Mesendoderm (in vitro differentiated cells): Measurements from ENCODE around the gene ANO5.

ENCODE experiments used
- DNase-seq: peaks from one replicate; pipeline ENCODE4 v3.0.0; 2013
- H2AK5ac ChIP-seq: 2 replicates; pipeline ENCODE4 v1.6.1; 2013; ENCODE audit warnings: low read length, inconsistent platforms
- H2BK120ac ChIP-seq: 2 replicates; pipeline ENCODE4 v1.6.1; 2013; ENCODE audit warnings: low read depth, mild to moderate bottlenecking, low read length, moderate library complexity, mixed read lengths
- H2BK15ac ChIP-seq: replicated peaks from 2 replicates; pipeline ENCODE4 v1.6.1; 2013; ENCODE audit warnings: low read depth, mild to moderate bottlenecking, moderate library complexity
- H2BK5ac ChIP-seq: 2 replicates; pipeline ENCODE4 v1.6.1; 2013; ENCODE audit warnings: low read length, inconsistent platforms
- H3K18ac ChIP-seq: 2 replicates; pipeline ENCODE4 v1.6.1; 2013; ENCODE audit warnings: mild to moderate bottlenecking, low read length, mixed read lengths
- H3K23ac ChIP-seq: one replicate; pipeline ENCODE4 v1.6.1; 2013; ENCODE audit warnings: low read length
- H3K27ac ChIP-seq: 2 replicates; pipeline ENCODE4 v1.5.1; 2013; ENCODE audit warnings: low read depth, mild to moderate bottlenecking, inconsistent platforms, low read length, moderate library complexity
- H3K27me3 ChIP-seq: 2 replicates; pipeline ENCODE4 v1.6.1; 2013; ENCODE audit warnings: low read length, control low read depth, mild to moderate bottlenecking, inconsistent platforms; ENCODE audit not compliant: insufficient read depth, poor library complexity
- H3K36me3 ChIP-seq: 2 replicates; pipeline ENCODE4 v1.6.1; 2013; ENCODE audit warnings: low read length, inconsistent platforms; ENCODE audit not compliant: control insufficient read depth, insufficient read depth
- H3K4ac ChIP-seq: one replicate; pipeline ENCODE4 v1.6.1; 2013; ENCODE audit warnings: low read depth, mild to moderate bottlenecking, low read length, moderate library complexity
- H3K4me1 ChIP-seq: 2 replicates; pipeline ENCODE4 v1.6.1; 2013; ENCODE audit warnings: low read depth, low read length, inconsistent platforms; ENCODE audit not compliant: control insufficient read depth
- H3K4me2 ChIP-seq: 2 replicates; pipeline ENCODE4 v1.6.1; 2013; ENCODE audit warnings: low read length
- H3K4me3 ChIP-seq: 2 replicates; pipeline ENCODE4 v1.5.1; 2013; ENCODE audit warnings: mild to moderate bottlenecking, low read length
- H3K56ac ChIP-seq: one replicate; pipeline ENCODE4 v1.6.1; 2013; ENCODE audit warnings: low read length
- H3K79me1 ChIP-seq: 2 replicates; pipeline ENCODE4 v1.6.1; 2013; ENCODE audit warnings: low read length, inconsistent platforms
- H3K79me2 ChIP-seq: 2 replicates; pipeline ENCODE4 v1.6.1; 2013; ENCODE audit warnings: mild to moderate bottlenecking, low read length; ENCODE audit not compliant: control insufficient read depth, insufficient read depth
- H3K9ac ChIP-seq: 2 replicates; pipeline ENCODE4 v1.6.1; 2013; ENCODE audit warnings: low read length, inconsistent platforms
- H4K5ac ChIP-seq: one replicate; pipeline ENCODE4 v1.6.1; 2013; ENCODE audit warnings: low read length
- H4K8ac ChIP-seq: one replicate; pipeline ENCODE4 v1.6.1; 2013; ENCODE audit warnings: low read depth, mild to moderate bottlenecking, control low read depth, low read length, moderate library complexity
- WGBS: extraction: QIAGEN DNeasy Blood & Tissue Kit; methylation state at CpG from one replicate; pipeline ENCODE4 v1.1.7; 2013; ENCODE audit warnings: low lambda C conversion rate, missing lambda C conversion rate; ENCODE audit not compliant: insufficient coverage; ENCODE audit errors: extremely low coverage; 5-methylcytosine and 5-hydroxymethylcytosine counted together

ANO5 gene

DNA sequence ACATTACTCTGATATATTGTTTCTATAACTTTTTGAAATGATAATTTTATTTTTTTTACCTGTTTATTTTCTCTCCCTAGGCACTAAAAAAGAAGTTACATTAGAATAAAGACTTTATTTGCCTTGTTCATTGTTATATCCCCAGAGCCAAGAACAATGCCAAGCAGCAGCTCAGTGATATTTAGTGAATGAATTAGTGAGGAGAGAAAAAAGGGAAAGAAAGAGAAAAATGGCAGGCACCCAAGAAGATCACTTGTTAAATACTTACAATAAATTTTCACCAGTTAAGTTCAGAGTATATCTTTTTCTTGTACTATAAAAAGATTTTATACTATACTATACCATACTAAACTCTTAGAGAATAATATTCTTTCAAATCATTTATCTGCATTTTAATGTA lies 13.3 kb upstream of the ANO5 start:
- Histone ChIP-seq H3K23ac (no peak overlapping the region), H3K27ac (no peak overlapping the region), H2BK120ac (no peak overlapping the region), H3K4me1 (no peaks in the 10 kb centered on the region), H3K9ac (no peak overlapping the region), H3K18ac (no peak overlapping the region), H2AK5ac (no peak overlapping the region), H4K5ac (no peak overlapping the region), H3K27me3 (no peaks in the 10 kb centered on the region), H4K8ac (no peak overlapping the region), H2BK15ac (no peak overlapping the region), H3K4ac (no peak overlapping the region), H3K36me3 (no peaks in the 10 kb centered on the region), H3K79me2 (no peaks in the 10 kb centered on the region), H2BK5ac (no peak overlapping the region), H3K4me3 (no peak overlapping the region), H3K56ac (no peak overlapping the region), H3K4me2 (no peak overlapping the region), H3K79me1 (no peaks in the 10 kb centered on the region)
- no peak for DNase-seq

DNA sequence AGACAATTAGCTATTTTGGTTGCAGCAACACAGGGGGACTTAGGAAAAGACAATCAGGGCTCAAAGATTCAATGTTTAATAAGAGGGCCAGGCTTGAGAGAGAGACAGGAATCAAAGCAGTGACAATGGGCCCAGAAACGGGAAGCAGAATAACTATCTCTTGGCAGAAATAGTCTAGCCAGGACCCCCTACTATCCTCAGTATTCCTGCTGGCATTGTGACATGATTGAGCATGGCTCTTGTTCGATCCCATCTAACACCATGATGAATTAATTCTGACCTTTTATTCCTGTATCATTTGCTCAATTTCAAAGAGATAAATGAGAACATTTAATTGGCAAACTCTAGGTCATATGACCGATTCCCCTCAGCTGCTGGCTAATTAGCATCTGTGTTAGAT lies 12.8 kb upstream of the ANO5 start:
- H3K79me1 ChIP-seq: no peaks in the 10 kb centered on the region
- no peak overlapping the region for H2BK120ac ChIP-seq
- H3K56ac ChIP-seq: no peak overlapping the region
- H3K4me3 ChIP-seq: no peak overlapping the region
- no peak overlapping the region for H3K23ac ChIP-seq
- H3K36me3 ChIP-seq: no peaks in the 10 kb centered on the region
- no peaks in the 10 kb centered on the region for H3K79me2 ChIP-seq
- peak overlapping the region; percentile 36 for H3K4ac ChIP-seq
- H3K27ac ChIP-seq: no peak overlapping the region
- no peaks in the 10 kb centered on the region for H3K4me1 ChIP-seq
- no peak overlapping the region for H3K18ac ChIP-seq
- no peak overlapping the region for H3K4me2 ChIP-seq
- no peak overlapping the region for H4K5ac ChIP-seq
- no CpG with 5 or more reads among the region's 3 CpGs for WGBS
- no peak overlapping the region for H2BK15ac ChIP-seq
- no peak overlapping the region for H2BK5ac ChIP-seq
- no peaks in the 10 kb centered on the region for H3K27me3 ChIP-seq
- H2AK5ac ChIP-seq: no peak overlapping the region
- DNase-seq: no peak
- no peak overlapping the region for H3K9ac ChIP-seq
- H4K8ac ChIP-seq: no peak overlapping the region

DNA sequence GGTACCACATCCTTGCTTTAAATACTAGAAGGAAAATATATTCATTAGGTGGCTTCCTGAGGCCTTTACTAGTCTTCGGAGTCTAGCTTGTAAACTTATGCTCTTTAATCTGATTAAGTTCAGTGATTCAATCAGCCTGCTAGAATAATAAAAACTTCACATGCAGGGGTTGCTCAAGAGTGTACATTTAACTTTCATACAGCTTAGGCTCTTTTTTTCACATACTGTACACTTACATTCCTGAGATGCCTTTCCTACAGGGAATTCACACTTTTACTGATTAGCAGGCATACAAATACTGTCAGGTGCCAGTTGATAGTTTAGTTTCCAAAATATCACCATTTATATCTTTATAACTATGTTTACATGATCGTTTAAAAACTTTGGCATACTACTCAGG lies 3.2 kb upstream of the ANO5 start:
- H3K4me1 ChIP-seq: peaks cover 5% of the 10 kb centered on the region
- H3K23ac ChIP-seq: no peak overlapping the region
- H3K4ac ChIP-seq: no peak overlapping the region
- H3K4me2 ChIP-seq: no peak overlapping the region
- no peak overlapping the region for H2BK5ac ChIP-seq
- no peaks in the 10 kb centered on the region for H3K27me3 ChIP-seq
- no peak overlapping the region for H3K27ac ChIP-seq
- no peak overlapping the region for H3K18ac ChIP-seq
- H2BK120ac ChIP-seq: no peak overlapping the region
- no peak overlapping the region for H4K8ac ChIP-seq
- H3K79me2 ChIP-seq: no peaks in the 10 kb centered on the region
- H3K79me1 ChIP-seq: no peaks in the 10 kb centered on the region
- no CpG with 5 or more reads among the region's 2 CpGs for WGBS
- H3K36me3 ChIP-seq: no peaks in the 10 kb centered on the region
- no peak overlapping the region for H4K5ac ChIP-seq
- no peak overlapping the region for H2BK15ac ChIP-seq
- no peak overlapping the region for H2AK5ac ChIP-seq
- no peak overlapping the region for H3K9ac ChIP-seq
- H3K56ac ChIP-seq: no peak overlapping the region
- DNase-seq: peak; percentile 11
- no peak overlapping the region for H3K4me3 ChIP-seq

DNA sequence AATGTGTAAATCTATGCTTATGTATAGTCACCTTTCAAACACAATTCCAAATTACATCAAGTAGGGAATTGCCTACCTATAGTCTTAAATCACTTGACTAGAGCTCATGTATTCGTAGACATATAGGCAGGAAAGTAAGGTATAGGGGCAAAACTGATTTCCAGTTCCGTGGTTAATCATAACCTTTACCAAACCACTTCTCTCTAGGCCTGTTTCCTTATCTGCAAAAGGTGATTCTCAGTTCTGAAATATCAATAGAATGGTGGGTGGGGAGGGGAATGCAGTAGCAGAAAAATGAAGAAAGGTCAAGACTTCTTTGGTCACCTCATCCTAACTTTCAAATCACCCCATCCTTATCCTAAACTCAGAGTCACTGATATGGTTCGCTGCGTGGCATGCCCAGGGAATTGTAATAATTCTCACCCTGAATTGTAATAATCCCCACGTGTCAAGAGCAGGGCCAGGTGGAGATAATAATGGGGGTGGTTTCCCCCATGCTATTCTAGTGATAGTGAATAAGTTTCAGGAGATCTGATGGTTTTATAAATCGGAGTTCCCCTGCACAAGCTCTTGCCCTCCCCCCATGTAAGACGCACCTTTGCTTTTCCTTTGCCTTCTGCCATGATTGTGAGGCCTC lies 1.9 kb upstream of the ANO5 start:
- no peak for DNase-seq
- Histone ChIP-seq H3K4me3 (no peak overlapping the region), H3K56ac (no peak overlapping the region), H3K79me2 (no peaks in the 10 kb centered on the region), H3K9ac (no peak overlapping the region), H3K23ac (no peak overlapping the region), H4K8ac (no peak overlapping the region), H3K4me2 (no peak overlapping the region), H3K18ac (no peak overlapping the region), H4K5ac (no peak overlapping the region), H2AK5ac (no peak overlapping the region), H3K36me3 (no peaks in the 10 kb centered on the region), H3K4me1 (peaks cover 5% of the 10 kb centered on the region), H3K4ac (no peak overlapping the region), H2BK15ac (no peak overlapping the region), H3K79me1 (no peaks in the 10 kb centered on the region), H3K27ac (no peak overlapping the region), H2BK120ac (no peak overlapping the region), H3K27me3 (no peaks in the 10 kb centered on the region), H2BK5ac (no peak overlapping the region)
- WGBS: no CpG with 5 or more reads among the region's 7 CpGs

DNA sequence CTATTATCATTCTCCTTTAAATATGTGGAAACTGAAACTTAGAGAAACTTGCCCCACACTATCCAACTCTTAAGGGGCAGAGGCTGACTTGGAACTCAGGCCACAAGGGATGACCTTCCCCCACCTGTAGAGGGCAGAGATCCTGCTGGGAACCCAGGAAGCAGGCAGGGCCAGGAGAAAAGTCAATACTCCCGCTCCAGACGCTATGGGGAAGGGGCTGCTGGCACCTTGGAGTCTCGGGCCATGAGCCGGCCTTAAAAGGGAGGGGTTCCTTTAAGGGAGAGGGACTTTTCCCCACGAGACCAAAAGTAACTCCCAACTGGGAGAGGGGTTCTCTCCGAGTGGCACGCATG lies 620 bp upstream of the ANO5 start:
- peak; percentile 79 for DNase-seq
- peak overlapping the region; percentile 89 for H3K56ac ChIP-seq
- H3K79me2 ChIP-seq: no peaks in the 10 kb centered on the region
- H4K8ac ChIP-seq: no peak overlapping the region
- WGBS: no CpG with 5 or more reads among the region's 7 CpGs
- peak overlapping the region; percentile 74 for H3K9ac ChIP-seq
- H3K18ac ChIP-seq: peak overlapping the region; percentile 78
- H4K5ac ChIP-seq: no peak overlapping the region
- no peaks in the 10 kb centered on the region for H3K79me1 ChIP-seq
- H3K4me3 ChIP-seq: peak overlapping the region; percentile 73
- peaks cover 3% of the 10 kb centered on the region for H3K4me1 ChIP-seq
- H3K27me3 ChIP-seq: no peaks in the 10 kb centered on the region
- H2BK120ac ChIP-seq: no peak overlapping the region
- H3K23ac ChIP-seq: no peak overlapping the region
- no peak overlapping the region for H3K27ac ChIP-seq
- H2BK15ac ChIP-seq: no peak overlapping the region
- no peak overlapping the region for H3K4ac ChIP-seq
- no peak overlapping the region for H2BK5ac ChIP-seq
- no peak overlapping the region for H2AK5ac ChIP-seq
- peak overlapping the region; percentile 73 for H3K4me2 ChIP-seq
- H3K36me3 ChIP-seq: no peaks in the 10 kb centered on the region

DNA sequence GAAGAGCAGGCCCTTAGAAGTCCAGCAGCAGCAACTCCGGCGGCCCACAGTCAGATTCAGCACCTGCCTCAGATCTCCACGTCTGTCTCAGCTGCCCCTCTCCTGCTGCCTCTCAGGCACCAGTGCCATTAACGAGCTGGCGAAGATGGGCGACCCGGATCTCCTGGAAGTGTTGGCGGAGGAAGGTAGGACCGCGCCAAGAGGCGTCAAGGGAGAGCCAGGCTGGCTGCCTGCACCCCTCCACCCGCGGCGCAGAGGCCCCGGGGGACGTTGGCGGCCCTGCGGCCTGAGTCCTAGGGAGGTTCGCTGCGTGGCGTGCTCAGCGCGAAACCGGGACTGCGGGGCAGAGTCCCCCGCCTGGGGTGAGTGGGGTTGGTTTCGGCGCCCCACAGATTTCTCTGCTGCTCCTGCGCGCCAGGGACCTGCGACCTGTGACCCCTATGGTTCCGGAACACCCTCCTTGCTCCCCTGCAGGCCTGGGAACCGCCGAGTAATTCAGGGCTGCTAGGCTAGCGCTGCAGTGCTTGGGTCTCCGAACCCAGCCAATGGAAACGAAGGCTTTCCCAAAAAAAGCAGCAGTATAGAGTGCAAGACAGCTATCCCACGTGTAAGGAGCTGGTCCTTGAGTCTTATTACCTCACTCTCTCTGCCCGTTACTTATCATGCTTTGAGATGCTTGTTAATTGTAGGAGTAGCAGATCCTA lies 615 bp downstream of the ANO5 start:
- peaks cover 3% of the 10 kb centered on the region for H3K4me1 ChIP-seq
- H3K4me2 ChIP-seq: peak overlapping the region; percentile 63
- no peak overlapping the region for H3K4ac ChIP-seq
- H3K9ac ChIP-seq: peak overlapping the region; percentile 68
- H3K4me3 ChIP-seq: peak overlapping the region; percentile 51
- peak; percentile 83 for DNase-seq
- no peak overlapping the region for H3K18ac ChIP-seq
- H2BK5ac ChIP-seq: no peak overlapping the region
- H2BK120ac ChIP-seq: no peak overlapping the region
- peak overlapping the region; percentile 82 for H3K56ac ChIP-seq
- H2BK15ac ChIP-seq: no peak overlapping the region
- WGBS: no CpG with 5 or more reads among the region's 39 CpGs
- H4K5ac ChIP-seq: no peak overlapping the region
- no peak overlapping the region for H3K27ac ChIP-seq
- H3K79me1 ChIP-seq: no peaks in the 10 kb centered on the region
- H3K79me2 ChIP-seq: peaks cover 2% of the 10 kb centered on the region
- H3K23ac ChIP-seq: no peak overlapping the region
- no peaks in the 10 kb centered on the region for H3K27me3 ChIP-seq
- no peak overlapping the region for H4K8ac ChIP-seq
- no peaks in the 10 kb centered on the region for H3K36me3 ChIP-seq
- H2AK5ac ChIP-seq: no peak overlapping the region
